ENCODE measurements around the gene DCLK1. TPM values are rescaled to one million over a fixed set of nuclear protein-coding genes. Genes with fewer than 3 reads are reported as not detected.
"Not testable (repeated sequence)": the region's sequence is repeated elsewhere in the genome, so short reads cannot be mapped to it uniquely, and the experiment has no call there.

Gene DCLK1
- total and polyA plus RNA-seq, 4 experiments from 2014 or later = not detected

GRCh38 chr13:35987572-35988513, 143.3 kb downstream of the DCLK1 start:
- intact Hi-C loops (cut with micrococcal nuclease) = no loop called here
- H3K4me3 ChIP-seq (ENCODE audit: low read length in 2 of 2) = no peak overlapping the region
- Mint-ChIP-seq H3K9me3 (peaks cover 0 to 3% (median 0%) of the 10 kb centered on the region in 8 donors), H3K27ac (no peak overlapping the region), H3K36me3 (no peaks in the 10 kb centered on the region), H3K4me1 (no peaks in the 10 kb centered on the region), H3K4me3 (no peak overlapping the region), H3K27me3 (no peaks in the 10 kb centered on the region)
- DNase-seq = no peak
- H3K36me3 ChIP-seq (ENCODE audit: insufficient read depth, low read length) = no peaks in the 10 kb centered on the region
- H3K4me1 ChIP-seq (ENCODE audit: insufficient read depth, low read length) = no peaks in the 10 kb centered on the region
- no peaks in the 10 kb centered on the region for H3K27me3 ChIP-seq (ENCODE audit: insufficient read depth, low read length)
- CTCF ChIA-PET (ENCODE audit: partially characterized antibody) = interaction anchor here (1.0 kb wide), 1 partner anchor 12 kb away, joined by 3 read pairs; no protein-coding TSS in a partner anchor
- no peaks in the 10 kb centered on the region for H3K9me3 ChIP-seq (ENCODE audit: control insufficient read depth in 1 of 2, low read length in 2 of 2)
- POLR2A ChIA-PET (ENCODE audit: partially characterized antibody) = no interaction called here
- H3K27ac ChIP-seq (ENCODE audit: low read depth, low read length) = no peak overlapping the region

DNA sequence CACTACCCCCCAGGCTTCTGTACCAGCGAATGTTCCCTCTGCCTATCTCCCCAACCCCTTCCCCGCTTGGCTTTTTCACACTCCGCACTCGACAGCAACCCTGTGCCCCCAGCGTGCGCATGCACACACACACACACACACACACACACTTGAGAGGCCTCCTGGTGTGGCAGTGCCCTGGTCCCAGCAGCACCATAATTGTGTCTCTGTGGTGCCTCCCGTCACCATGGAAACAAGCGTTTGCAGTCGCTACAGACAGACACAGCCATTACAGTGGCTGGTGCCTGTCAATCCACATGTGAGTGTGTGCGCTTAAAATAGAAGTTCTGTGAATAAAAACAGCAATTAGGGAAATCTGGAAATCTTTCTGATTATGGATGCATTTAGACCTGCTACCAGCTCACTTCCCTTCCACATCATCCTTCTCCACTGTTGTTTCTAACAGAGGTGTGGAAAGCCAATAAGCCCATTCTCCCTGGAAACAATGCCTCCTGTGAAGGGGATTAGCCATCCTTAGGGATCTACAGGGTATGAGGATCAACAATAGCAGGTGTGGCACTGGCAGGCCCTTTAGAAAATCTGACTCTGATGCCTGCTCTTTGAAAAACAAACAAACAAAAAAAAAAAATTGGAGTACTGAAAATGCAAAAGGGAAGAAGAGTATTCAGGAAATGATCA, 146.3 kb downstream of the DCLK1 start:
- Histone ChIP-seq H3K27me3 (ENCODE audit: insufficient read depth, low read length) (no peaks in the 10 kb centered on the region), H3K4me3 (ENCODE audit: low read length in 2 of 2) (no peak overlapping the region), H3K27ac (ENCODE audit: low read depth, low read length) (no peak overlapping the region), H3K4me1 (ENCODE audit: insufficient read depth, low read length) (no peaks in the 10 kb centered on the region), H3K9me3 (ENCODE audit: control insufficient read depth in 1 of 2, low read length in 2 of 2) (no peaks in the 10 kb centered on the region), H3K36me3 (ENCODE audit: insufficient read depth, low read length) (no peaks in the 10 kb centered on the region)
- no peaks in the 10 kb centered on the region for H3K27me3 Mint-ChIP-seq
- H3K9me3 Mint-ChIP-seq = peaks cover 0 to 3% (median 0%) of the 10 kb centered on the region in 8 donors
- intact Hi-C loops (cut with micrococcal nuclease) = no loop called here
- no peak overlapping the region for H3K4me3 Mint-ChIP-seq
- H3K4me1 Mint-ChIP-seq = no peaks in the 10 kb centered on the region
- DNase-seq = no peak
- ChIA-PET CTCF (ENCODE audit: partially characterized antibody) (no interaction called here), POLR2A (ENCODE audit: partially characterized antibody) (no interaction called here)
- H3K36me3 Mint-ChIP-seq = no peaks in the 10 kb centered on the region
- H3K27ac Mint-ChIP-seq = no peak overlapping the region

DNA sequence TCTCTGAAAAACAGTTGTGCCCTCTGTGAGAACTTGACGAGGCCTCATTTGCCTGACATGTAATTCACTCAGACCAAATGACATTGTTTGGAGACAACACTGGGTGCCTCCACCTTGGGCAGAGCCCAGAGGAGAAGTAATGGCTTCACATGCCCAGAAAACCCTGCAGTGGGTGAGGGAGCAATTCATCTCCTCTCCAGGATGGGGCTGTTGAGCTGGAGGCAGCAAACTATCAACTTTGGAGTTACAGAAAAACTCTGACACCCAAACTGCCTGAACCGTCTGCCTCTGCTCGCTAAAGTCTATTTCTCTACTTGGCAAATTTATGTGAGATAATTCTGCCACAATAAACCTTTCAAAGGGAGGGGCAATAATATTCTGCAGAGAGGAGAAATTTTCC, 146.9 kb downstream of the DCLK1 start:
- H3K9me3 Mint-ChIP-seq = peaks cover 0 to 3% (median 0%) of the 10 kb centered on the region in 8 donors
- no peaks in the 10 kb centered on the region for H3K4me1 ChIP-seq (ENCODE audit: insufficient read depth, low read length)
- H3K4me3 Mint-ChIP-seq = no peak overlapping the region
- no peaks in the 10 kb centered on the region for H3K4me1 Mint-ChIP-seq
- H3K4me3 ChIP-seq (ENCODE audit: low read length in 2 of 2) = no peak overlapping the region
- H3K27me3 ChIP-seq (ENCODE audit: insufficient read depth, low read length) = no peaks in the 10 kb centered on the region
- no peaks in the 10 kb centered on the region for H3K9me3 ChIP-seq (ENCODE audit: control insufficient read depth in 1 of 2, low read length in 2 of 2)
- intact Hi-C loops (cut with micrococcal nuclease) = no loop called here
- no peaks in the 10 kb centered on the region for H3K36me3 ChIP-seq (ENCODE audit: insufficient read depth, low read length)
- H3K27ac ChIP-seq (ENCODE audit: low read depth, low read length) = no peak overlapping the region
- no peak overlapping the region for H3K27ac Mint-ChIP-seq
- POLR2A ChIA-PET (ENCODE audit: partially characterized antibody) = no interaction called here
- no peaks in the 10 kb centered on the region for H3K27me3 Mint-ChIP-seq
- CTCF ChIA-PET (ENCODE audit: partially characterized antibody) = no interaction called here
- H3K36me3 Mint-ChIP-seq = no peaks in the 10 kb centered on the region
- DNase-seq = no peak

DNA sequence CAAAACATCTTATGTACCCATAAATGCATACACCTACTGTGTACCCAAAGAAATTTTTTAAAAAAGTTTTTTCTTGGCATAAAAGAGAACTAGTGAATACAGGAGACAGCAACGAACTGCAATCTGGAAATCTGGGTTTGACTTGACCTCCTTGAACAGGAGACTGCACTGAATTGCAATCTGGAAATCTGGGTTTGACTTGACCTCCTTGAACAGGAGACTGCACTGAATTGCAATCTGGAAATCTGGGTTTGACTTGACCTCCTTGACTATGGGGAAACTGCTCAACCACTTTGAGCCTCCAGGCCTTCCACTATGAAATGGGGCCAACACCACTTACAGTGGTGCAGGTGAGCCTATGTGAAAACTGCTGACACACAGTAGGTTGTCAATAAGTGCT, 147.5 kb downstream of the DCLK1 start:
- H3K9me3 Mint-ChIP-seq; H3K27me3 Mint-ChIP-seq; H3K9me3 ChIP-seq (ENCODE audit: control insufficient read depth in 1 of 2, low read length in 2 of 2); H3K36me3 Mint-ChIP-seq; H3K27ac Mint-ChIP-seq; POLR2A ChIA-PET (ENCODE audit: partially characterized antibody); H3K4me3 ChIP-seq (ENCODE audit: low read length in 2 of 2); H3K4me3 Mint-ChIP-seq; H3K27ac ChIP-seq (ENCODE audit: low read depth, low read length); H3K4me1 Mint-ChIP-seq; intact Hi-C loops (cut with micrococcal nuclease); H3K4me1 ChIP-seq (ENCODE audit: insufficient read depth, low read length); CTCF ChIA-PET (ENCODE audit: partially characterized antibody); H3K27me3 ChIP-seq (ENCODE audit: insufficient read depth, low read length); H3K36me3 ChIP-seq (ENCODE audit: insufficient read depth, low read length); DNase-seq: not testable (repeated sequence)

- Histone ChIP-seq H3K27ac (ENCODE audit: low read depth, low read length) (no peak overlapping the region), H3K9me3 (ENCODE audit: control insufficient read depth in 1 of 2, low read length in 2 of 2) (no peaks in the 10 kb centered on the region), H3K4me1 (ENCODE audit: insufficient read depth, low read length) (no peaks in the 10 kb centered on the region), H3K4me3 (ENCODE audit: low read length in 2 of 2) (no peak overlapping the region), H3K27me3 (ENCODE audit: insufficient read depth, low read length) (no peaks in the 10 kb centered on the region), H3K36me3 (ENCODE audit: insufficient read depth, low read length) (no peaks in the 10 kb centered on the region)
- Mint-ChIP-seq H3K4me1 (no peaks in the 10 kb centered on the region), H3K27ac (no peak overlapping the region), H3K4me3 (no peak overlapping the region), H3K27me3 (peaks cover 0 to 3% of the 10 kb centered on the region in 2 donors), H3K9me3 (peaks cover 0 to 3% (median 0%) of the 10 kb centered on the region in 8 donors), H3K36me3 (no peaks in the 10 kb centered on the region)
- ChIA-PET CTCF (ENCODE audit: partially characterized antibody) (no interaction called here), POLR2A (ENCODE audit: partially characterized antibody) (no interaction called here)
- intact Hi-C loops (cut with micrococcal nuclease) = no loop called here
- DNase-seq = no peak
Observed at GRCh38 chr13:35983206-35983605, 148.0 kb downstream of the DCLK1 start.

DNA sequence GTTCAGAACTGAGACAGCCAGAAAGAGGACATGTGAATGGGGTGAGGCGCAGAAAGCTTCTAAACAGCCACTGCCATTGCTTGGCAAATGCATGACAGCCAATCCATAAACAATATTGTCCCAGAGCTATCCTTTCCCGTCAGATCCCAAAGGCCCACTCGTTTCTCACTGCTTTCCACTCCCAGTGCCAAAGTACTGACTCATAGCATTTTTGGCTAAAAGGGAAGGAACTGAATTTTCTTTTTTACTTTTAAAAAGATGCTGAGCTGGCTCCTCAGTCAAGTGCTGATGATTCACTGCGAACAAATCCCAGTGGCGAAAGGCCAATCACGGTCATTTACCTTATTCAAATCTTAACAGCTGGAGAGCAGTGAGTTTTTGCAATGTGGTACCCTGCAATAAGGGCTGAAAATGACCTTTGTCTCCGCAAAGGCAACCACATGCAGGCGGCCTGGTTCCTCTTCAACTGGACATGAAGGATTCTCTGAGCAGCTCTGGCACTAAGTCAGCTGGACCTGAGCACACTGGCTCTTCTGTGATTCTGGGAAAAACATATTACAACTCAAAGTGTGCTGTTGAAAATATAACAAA, 151.7 kb downstream of the DCLK1 start:
- Histone ChIP-seq H3K4me3 (ENCODE audit: low read length in 2 of 2) (no peak overlapping the region), H3K27ac (ENCODE audit: low read depth, low read length) (no peak overlapping the region), H3K9me3 (ENCODE audit: control insufficient read depth in 1 of 2, low read length in 2 of 2) (no peaks in the 10 kb centered on the region), H3K36me3 (ENCODE audit: insufficient read depth, low read length) (no peaks in the 10 kb centered on the region), H3K4me1 (ENCODE audit: insufficient read depth, low read length) (no peaks in the 10 kb centered on the region), H3K27me3 (ENCODE audit: insufficient read depth, low read length) (no peaks in the 10 kb centered on the region)
- Mint-ChIP-seq H3K27ac (no peak overlapping the region), H3K4me3 (no peak overlapping the region), H3K4me1 (no peaks in the 10 kb centered on the region), H3K27me3 (peaks cover 0 to 3% of the 10 kb centered on the region in 2 donors), H3K36me3 (no peaks in the 10 kb centered on the region), H3K9me3 (peaks cover 0 to 6% (median 0%) of the 10 kb centered on the region in 8 donors)
- no peak for DNase-seq
- ChIA-PET CTCF (ENCODE audit: partially characterized antibody) (interaction anchor here (1.0 to 1.2 kb wide), 2 partner anchors 9 to 19 kb away, joined by 3 read pairs; no protein-coding TSS in a partner anchor), POLR2A (ENCODE audit: partially characterized antibody) (no interaction called here)
- intact Hi-C loops (cut with micrococcal nuclease) = no loop called here

- intact Hi-C loops (cut with micrococcal nuclease) = no loop called here
- H3K4me1 Mint-ChIP-seq = no peaks in the 10 kb centered on the region
- CTCF ChIA-PET (ENCODE audit: partially characterized antibody) = interaction anchor here (1.0 to 1.2 kb wide), 2 partner anchors 8 to 19 kb away, joined by 3 read pairs; no protein-coding TSS in a partner anchor
Observed at GRCh38 chr13:35978607-35979316, 152.4 kb downstream of the DCLK1 start.

More at GRCh38 chr13:35978607-35979316, 152.4 kb downstream of the DCLK1 start:
- H3K27ac Mint-ChIP-seq = no peak overlapping the region
- Histone ChIP-seq H3K4me3 (ENCODE audit: low read length in 2 of 2) (no peak overlapping the region), H3K9me3 (ENCODE audit: control insufficient read depth in 1 of 2, low read length in 2 of 2) (no peaks in the 10 kb centered on the region), H3K36me3 (ENCODE audit: insufficient read depth, low read length) (no peaks in the 10 kb centered on the region), H3K27ac (ENCODE audit: low read depth, low read length) (no peak overlapping the region), H3K4me1 (ENCODE audit: insufficient read depth, low read length) (no peaks in the 10 kb centered on the region), H3K27me3 (ENCODE audit: insufficient read depth, low read length) (no peaks in the 10 kb centered on the region)
- DNase-seq = peak in 3 of 5 donors; percentile 0 to 19 (median 7)
- no peak overlapping the region for H3K4me3 Mint-ChIP-seq
- peaks cover 0 to 3% of the 10 kb centered on the region in 2 donors for H3K27me3 Mint-ChIP-seq
- POLR2A ChIA-PET (ENCODE audit: partially characterized antibody) = no interaction called here
- H3K36me3 Mint-ChIP-seq = no peaks in the 10 kb centered on the region
- peaks cover 0 to 8% (median 1%) of the 10 kb centered on the region in 8 donors for H3K9me3 Mint-ChIP-seq
